Measurements from ENCODE around the gene XRN1. TPM values are rescaled to one million over a fixed set of nuclear protein-coding genes. Genes with fewer than 3 reads are reported as not detected.
"Not testable (repeated sequence)": the region's sequence is repeated elsewhere in the genome, so short reads cannot be mapped to it uniquely, and the experiment has no call there.

Gene XRN1
- total RNA-seq, 6 experiments from 2014 or later: 26.1 to 36.1 (median 31.3) TPM

- no peak overlapping the region for H3K4me3 Mint-ChIP-seq
- TF ChIP-seq, protein P1, sequence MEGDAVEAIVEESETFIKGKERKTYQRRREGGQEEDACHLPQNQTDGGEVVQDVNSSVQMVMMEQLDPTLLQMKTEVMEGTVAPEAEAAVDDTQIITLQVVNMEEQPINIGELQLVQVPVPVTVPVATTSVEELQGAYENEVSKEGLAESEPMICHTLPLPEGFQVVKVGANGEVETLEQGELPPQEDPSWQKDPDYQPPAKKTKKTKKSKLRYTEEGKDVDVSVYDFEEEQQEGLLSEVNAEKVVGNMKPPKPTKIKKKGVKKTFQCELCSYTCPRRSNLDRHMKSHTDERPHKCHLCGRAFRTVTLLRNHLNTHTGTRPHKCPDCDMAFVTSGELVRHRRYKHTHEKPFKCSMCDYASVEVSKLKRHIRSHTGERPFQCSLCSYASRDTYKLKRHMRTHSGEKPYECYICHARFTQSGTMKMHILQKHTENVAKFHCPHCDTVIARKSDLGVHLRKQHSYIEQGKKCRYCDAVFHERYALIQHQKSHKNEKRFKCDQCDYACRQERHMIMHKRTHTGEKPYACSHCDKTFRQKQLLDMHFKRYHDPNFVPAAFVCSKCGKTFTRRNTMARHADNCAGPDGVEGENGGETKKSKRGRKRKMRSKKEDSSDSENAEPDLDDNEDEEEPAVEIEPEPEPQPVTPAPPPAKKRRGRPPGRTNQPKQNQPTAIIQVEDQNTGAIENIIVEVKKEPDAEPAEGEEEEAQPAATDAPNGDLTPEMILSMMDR (IDR thresholded peaks at IDR 0.05): no peak
- H3K9me3 Mint-ChIP-seq: no peaks in the 10 kb centered on the region
- H3K27me3 Mint-ChIP-seq (ENCODE audit: insufficient read depth): no peaks in the 10 kb centered on the region; the same call in 1 of the 2 replicates
- H3K27ac Mint-ChIP-seq: no peak overlapping the region
- H3K4me1 Mint-ChIP-seq (ENCODE audit: low read depth): no peaks in the 10 kb centered on the region
- no peak for DNase-seq
- peaks cover 23% of the 10 kb centered on the region for H3K36me3 Mint-ChIP-seq (ENCODE audit: low read depth)
Observed at GRCh38 chr3:142433110-142433509, 14.7 kb downstream of the XRN1 start.

DNA sequence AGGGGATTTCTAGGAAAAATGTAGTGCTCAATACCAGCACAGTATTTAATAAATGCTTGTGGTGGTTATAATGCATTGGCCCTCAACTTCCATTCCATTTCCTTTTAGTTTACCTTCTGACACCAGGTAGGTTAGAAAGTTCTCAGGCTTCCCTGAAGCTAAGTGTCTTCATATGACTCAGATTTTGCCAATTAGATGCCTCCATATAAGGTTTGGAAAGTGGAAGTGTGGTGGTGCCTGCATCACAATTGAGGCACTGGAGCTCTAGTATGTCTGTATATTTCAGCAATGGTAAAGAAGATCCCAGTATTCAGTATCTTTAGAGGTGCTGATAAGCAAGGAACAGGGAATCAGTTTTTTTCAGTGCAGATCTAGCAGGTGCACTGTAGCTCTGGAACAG lies 18.3 kb downstream of the XRN1 start:
- no peak overlapping the region for H3K27ac Mint-ChIP-seq
- DNase-seq: no peak
- peaks cover 17% of the 10 kb centered on the region for H3K36me3 Mint-ChIP-seq (ENCODE audit: low read depth)
- no peaks in the 10 kb centered on the region; the same call in 1 of the 2 replicates for H3K27me3 Mint-ChIP-seq (ENCODE audit: insufficient read depth)
- TF ChIP-seq, protein P1 (IDR thresholded peaks at IDR 0.05): no peak
- no peak overlapping the region for H3K4me3 Mint-ChIP-seq
- H3K4me1 Mint-ChIP-seq (ENCODE audit: low read depth): no peaks in the 10 kb centered on the region
- H3K9me3 Mint-ChIP-seq: no peaks in the 10 kb centered on the region

DNA sequence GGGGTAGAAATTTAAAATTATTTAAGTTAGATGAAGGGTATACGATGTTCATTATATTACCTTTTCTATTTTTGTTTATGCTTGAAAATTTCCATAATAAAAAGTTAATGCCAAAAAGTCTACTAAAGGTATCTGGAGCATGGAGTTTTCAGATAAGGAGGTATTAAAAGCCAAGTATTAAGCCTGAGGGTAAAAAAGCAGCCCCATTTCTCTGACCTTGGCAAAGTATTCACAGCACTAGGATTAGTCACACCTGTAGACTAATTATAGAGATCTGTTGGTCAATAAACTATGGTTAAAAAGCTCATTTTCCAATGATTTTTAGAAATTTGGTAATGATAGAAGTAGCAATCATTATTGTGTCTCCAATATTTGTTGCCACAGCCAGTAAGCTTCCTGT lies 23.1 kb downstream of the XRN1 start:
- no peaks in the 10 kb centered on the region for H3K9me3 Mint-ChIP-seq
- DNase-seq: no peak
- TF ChIP-seq, protein P1 (IDR thresholded peaks at IDR 0.05): no peak
- H3K36me3 Mint-ChIP-seq (ENCODE audit: low read depth): peaks cover 5% of the 10 kb centered on the region; the same call in 1 of the 2 replicates
- no peak overlapping the region for H3K27ac Mint-ChIP-seq
- no peak overlapping the region for H3K4me3 Mint-ChIP-seq
- H3K4me1 Mint-ChIP-seq (ENCODE audit: low read depth): no peaks in the 10 kb centered on the region
- no peaks in the 10 kb centered on the region for H3K27me3 Mint-ChIP-seq (ENCODE audit: insufficient read depth)

- H3K4me3 Mint-ChIP-seq: no peak overlapping the region
- H3K36me3 Mint-ChIP-seq (ENCODE audit: low read depth): peaks cover 27% of the 10 kb centered on the region
Observed at GRCh38 chr3:142418926-142419592, 28.8 kb downstream of the XRN1 start.

GRCh38 chr3:142417302-142417701 lies 30.5 kb downstream of the XRN1 start:
- H3K36me3 Mint-ChIP-seq (ENCODE audit: low read depth): peaks cover 24% of the 10 kb centered on the region
- no peak for DNase-seq
- H3K27me3 Mint-ChIP-seq (ENCODE audit: insufficient read depth): no peaks in the 10 kb centered on the region
- TF ChIP-seq, protein P1 (IDR thresholded peaks at IDR 0.05): no peak
- no peak overlapping the region for H3K4me3 Mint-ChIP-seq
- no peaks in the 10 kb centered on the region for H3K4me1 Mint-ChIP-seq (ENCODE audit: low read depth)
- no peak overlapping the region for H3K27ac Mint-ChIP-seq
- H3K9me3 Mint-ChIP-seq: no peaks in the 10 kb centered on the region

More at GRCh38 chr3:142418926-142419592, 28.8 kb downstream of the XRN1 start:
- Mint-ChIP-seq H3K27me3 (ENCODE audit: insufficient read depth) (no peaks in the 10 kb centered on the region), H3K27ac (no peak overlapping the region), H3K9me3 (no peaks in the 10 kb centered on the region), H3K4me1 (ENCODE audit: low read depth) (no peaks in the 10 kb centered on the region)
- TF ChIP-seq, protein P1 (IDR thresholded peaks at IDR 0.05): no peak
- no peak for DNase-seq

DNA sequence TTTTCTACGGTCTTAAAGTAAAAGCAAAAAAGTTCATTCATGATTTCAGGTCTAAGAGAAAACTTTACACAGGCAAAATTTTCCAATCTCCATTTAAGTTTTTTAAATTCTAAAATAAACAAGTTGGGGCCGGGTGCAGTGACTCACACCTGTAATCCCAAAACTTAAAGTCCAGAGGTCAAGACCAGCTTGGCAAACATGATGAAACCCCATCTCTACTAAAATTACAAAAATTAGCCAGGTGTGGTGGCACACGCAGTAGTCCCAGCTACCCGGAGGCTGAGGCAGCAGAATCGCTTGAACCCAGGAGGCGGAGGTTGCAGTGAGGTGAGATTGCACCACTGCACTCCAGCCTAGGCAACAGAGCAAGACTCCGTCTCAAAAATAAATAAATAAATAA lies 47.3 kb downstream of the XRN1 start:
- H3K27ac Mint-ChIP-seq; H3K4me3 Mint-ChIP-seq; H3K9me3 Mint-ChIP-seq; H3K4me1 Mint-ChIP-seq (ENCODE audit: low read depth); H3K27me3 Mint-ChIP-seq (ENCODE audit: insufficient read depth); DNase-seq: not testable (repeated sequence)
- H3K36me3 Mint-ChIP-seq (ENCODE audit: low read depth): peaks cover 34% of the 10 kb centered on the region
